Trophoblast cell (in vitro differentiated cells and primary cell): ENCODE data around the gene ZDHHC24.

Experiments
- DNase-seq, 2 donors: peaks; one replicate each; pipeline ENCODE4 v3.0.0-alpha.2; 2016
- H2AFZ ChIP-seq: 2 replicates; pipeline ENCODE4 v1.6.1; 2013; ENCODE audit warnings: low read length, moderate library complexity, mild to moderate bottlenecking; ENCODE audit not compliant: insufficient read depth, poor library complexity
- H2AK5ac ChIP-seq: 2 replicates; pipeline ENCODE4 v1.6.1; 2013; ENCODE audit warnings: mild to moderate bottlenecking, low read length
- H2BK120ac ChIP-seq: 2 replicates; pipeline ENCODE4 v1.6.1; 2013; ENCODE audit warnings: low read length, mild to moderate bottlenecking, moderate library complexity; ENCODE audit not compliant: insufficient read depth, poor library complexity
- H2BK12ac ChIP-seq: 2 replicates; pipeline ENCODE4 v1.6.1; 2013; ENCODE audit warnings: mild to moderate bottlenecking, low read length, moderate library complexity
- H2BK5ac ChIP-seq: 2 replicates; pipeline ENCODE4 v1.6.1; 2013; ENCODE audit warnings: low read length, low read depth, moderate library complexity, mild to moderate bottlenecking; ENCODE audit not compliant: poor library complexity
- H3K14ac ChIP-seq: 2 replicates; pipeline ENCODE4 v1.6.1; 2013; ENCODE audit warnings: mild to moderate bottlenecking, low read length
- H3K18ac ChIP-seq: 2 replicates; pipeline ENCODE4 v1.6.1; 2013; ENCODE audit warnings: mild to moderate bottlenecking, low read length
- H3K23ac ChIP-seq: 2 replicates; pipeline ENCODE4 v1.6.1; 2013; ENCODE audit warnings: low read length
- H3K27ac ChIP-seq: 2 replicates; pipeline ENCODE4 v1.5.1; 2013; ENCODE audit warnings: low read depth, mild to moderate bottlenecking, inconsistent platforms, low read length, moderate library complexity
- H3K27me3 ChIP-seq: 2 replicates; pipeline ENCODE4 v1.6.1; 2013; ENCODE audit warnings: inconsistent platforms, mild to moderate bottlenecking, low read length, moderate library complexity; ENCODE audit not compliant: insufficient read depth
- H3K36me3 ChIP-seq, 2 experiments: 1 replicate in 1 of 2; 2 replicates in 1 of 2; pipeline ENCODE4 v1.6.1; 2013; ENCODE audit warnings: low read length in 2 of 2, mild to moderate bottlenecking in 2 of 2, moderate library complexity in 1 of 2; ENCODE audit not compliant: insufficient read depth in 2 of 2, control insufficient read depth in 1 of 2
- H3K4ac ChIP-seq: 2 replicates; pipeline ENCODE4 v1.6.1; 2013; ENCODE audit warnings: low read depth, mild to moderate bottlenecking, low read length, moderate library complexity
- H3K4me1 ChIP-seq, 2 experiments: 1 replicate in 1 of 2; 2 replicates in 1 of 2; pipeline ENCODE4 v1.6.1; 2013; ENCODE audit warnings: low read length in 2 of 2, mild to moderate bottlenecking in 2 of 2, moderate library complexity in 1 of 2; ENCODE audit not compliant: insufficient read depth in 2 of 2, control insufficient read depth in 1 of 2
- H3K4me2 ChIP-seq: 2 replicates; pipeline ENCODE4 v1.6.1; 2013; ENCODE audit warnings: inconsistent platforms, mild to moderate bottlenecking, low read length, moderate library complexity
- H3K4me3 ChIP-seq: 2 replicates; pipeline ENCODE4 v1.5.1; 2013; ENCODE audit warnings: mild to moderate bottlenecking, low read depth, low read length, inconsistent platforms
- H3K79me1 ChIP-seq: one replicate; pipeline ENCODE4 v1.6.1; 2013; ENCODE audit warnings: low read length
- H3K79me2 ChIP-seq: 2 replicates; pipeline ENCODE4 v1.6.1; 2013; ENCODE audit warnings: low read length, mild to moderate bottlenecking; ENCODE audit not compliant: control insufficient read depth, insufficient read depth, poor library complexity
- H3K9ac ChIP-seq: 2 replicates; pipeline ENCODE4 v1.6.1; 2013; ENCODE audit warnings: mild to moderate bottlenecking, low read length
- H3K9me3 ChIP-seq: 2 replicates; pipeline ENCODE4 v1.6.1; 2013; ENCODE audit warnings: low read depth, mild to moderate bottlenecking, control low read depth, inconsistent platforms, low read length; ENCODE audit not compliant: insufficient read depth
- H4K12ac ChIP-seq: 2 replicates; pipeline ENCODE4 v1.6.1; 2013; ENCODE audit warnings: low read depth, mild to moderate bottlenecking, low read length, moderate library complexity
- H4K8ac ChIP-seq: 2 replicates; pipeline ENCODE4 v1.6.1; 2013; ENCODE audit warnings: low read depth, mild to moderate bottlenecking, low read length, moderate library complexity
- H4K91ac ChIP-seq: one replicate; pipeline ENCODE4 v1.6.1; 2013; ENCODE audit warnings: low read depth, mild to moderate bottlenecking, low read length, moderate library complexity
- WGBS: extraction: QIAGEN DNeasy Blood & Tissue Kit; methylation state at CpG from one replicate; pipeline ENCODE4 v1.1.7; 2013; ENCODE audit warnings: missing lambda C conversion rate; ENCODE audit not compliant: insufficient read length, insufficient coverage; ENCODE audit errors: extremely low coverage; 5-methylcytosine and 5-hydroxymethylcytosine counted together

Gene ZDHHC24

GRCh38 chr11:66509131-66509561, 36.7 kb downstream of the ZDHHC24 start:
- peaks cover 3 to 4% of the 10 kb centered on the region in 2 experiments for H3K4me1 ChIP-seq
- H2BK120ac ChIP-seq = no peak overlapping the region
- H3K27ac ChIP-seq = no peak overlapping the region
- peaks cover 13 to 29% of the 10 kb centered on the region in 2 experiments for H3K36me3 ChIP-seq
- H3K4me2 ChIP-seq = no peak overlapping the region
- H4K91ac ChIP-seq = no peak overlapping the region
- no peak overlapping the region for H2AK5ac ChIP-seq
- no peaks in the 10 kb centered on the region for H3K27me3 ChIP-seq
- no peak overlapping the region for H3K14ac ChIP-seq
- no peak overlapping the region for H3K18ac ChIP-seq
- H3K9ac ChIP-seq = no peak overlapping the region
- peaks cover 3% of the 10 kb centered on the region for H3K79me2 ChIP-seq
- no peak overlapping the region for H2AFZ ChIP-seq
- H2BK12ac ChIP-seq = no peak overlapping the region
- no peak overlapping the region for H3K4ac ChIP-seq
- no peak overlapping the region for H3K4me3 ChIP-seq
- no CpG with 5 or more reads among the region's 7 CpGs for WGBS
- no peak overlapping the region for H2BK5ac ChIP-seq
- H3K9me3 ChIP-seq = peaks cover 5% of the 10 kb centered on the region
- H3K79me1 ChIP-seq = peaks cover 2% of the 10 kb centered on the region
- H4K12ac ChIP-seq = peak overlapping the region; percentile 35
- DNase-seq = no peak
- H4K8ac ChIP-seq = no peak overlapping the region
- H3K23ac ChIP-seq = no peak overlapping the region

GRCh38 chr11:66505276-66505816, 40.5 kb downstream of the ZDHHC24 start:
- Histone ChIP-seq H2AK5ac (no peak overlapping the region), H2AFZ (no peak overlapping the region), H3K4me2 (no peak overlapping the region), H3K23ac (no peak overlapping the region), H4K8ac (no peak overlapping the region), H3K4ac (no peak overlapping the region), H3K79me2 (no peaks in the 10 kb centered on the region), H4K91ac (no peak overlapping the region), H3K4me1 (peaks cover 0 to 3% of the 10 kb centered on the region in 2 experiments), H2BK5ac (no peak overlapping the region), H3K4me3 (no peak overlapping the region), H3K14ac (no peak overlapping the region), H2BK120ac (no peak overlapping the region), H3K18ac (no peak overlapping the region), H3K36me3 (peaks cover 13 to 23% of the 10 kb centered on the region in 2 experiments), H3K9me3 (peaks cover 5% of the 10 kb centered on the region), H3K79me1 (peaks cover 2% of the 10 kb centered on the region), H3K27ac (no peak overlapping the region), H4K12ac (no peak overlapping the region), H2BK12ac (no peak overlapping the region), H3K27me3 (no peaks in the 10 kb centered on the region), H3K9ac (no peak overlapping the region)
- no CpG with 5 or more reads among the region's 1 CpG for WGBS
- DNase-seq = peak in 1 of 2 donors; percentile 25

GRCh38 chr11:66498506-66498905, 47.3 kb downstream of the ZDHHC24 start:
- H4K91ac ChIP-seq = no peak overlapping the region
- no peak overlapping the region for H3K4me3 ChIP-seq
- no peak overlapping the region for H2AFZ ChIP-seq
- H4K8ac ChIP-seq = no peak overlapping the region
- H3K4me2 ChIP-seq = no peak overlapping the region
- no peak overlapping the region for H4K12ac ChIP-seq
- no peak for DNase-seq
- no peak overlapping the region for H2BK12ac ChIP-seq
- H2AK5ac ChIP-seq = no peak overlapping the region
- no peak overlapping the region for H3K23ac ChIP-seq
- no peaks in the 10 kb centered on the region for H3K9me3 ChIP-seq
- H3K36me3 ChIP-seq = peaks cover 30 to 37% of the 10 kb centered on the region in 2 experiments
- no peak overlapping the region for H3K9ac ChIP-seq
- no peaks in the 10 kb centered on the region for H3K79me2 ChIP-seq
- no peak overlapping the region for H3K18ac ChIP-seq
- no peaks in the 10 kb centered on the region for H3K79me1 ChIP-seq
- no peaks in the 10 kb centered on the region for H3K27me3 ChIP-seq
- H3K4me1 ChIP-seq = no peaks in the 10 kb centered on the region
- no peak overlapping the region for H3K14ac ChIP-seq
- H2BK5ac ChIP-seq = no peak overlapping the region
- no peak overlapping the region for H2BK120ac ChIP-seq
- H3K27ac ChIP-seq = no peak overlapping the region
- WGBS = no CpG with 5 or more reads among the region's 5 CpGs
- H3K4ac ChIP-seq = no peak overlapping the region

GRCh38 chr11:66497206-66497605, 48.6 kb downstream of the ZDHHC24 start:
- Histone ChIP-seq H3K18ac (no peak overlapping the region), H3K79me2 (no peaks in the 10 kb centered on the region), H3K4me1 (no peaks in the 10 kb centered on the region), H4K8ac (no peak overlapping the region), H3K27ac (no peak overlapping the region), H3K14ac (no peak overlapping the region), H3K4me3 (no peak overlapping the region), H2BK12ac (no peak overlapping the region), H2AFZ (no peak overlapping the region), H3K79me1 (no peaks in the 10 kb centered on the region), H2BK120ac (no peak overlapping the region), H2BK5ac (no peak overlapping the region), H4K91ac (no peak overlapping the region), H4K12ac (no peak overlapping the region), H3K27me3 (no peaks in the 10 kb centered on the region), H3K9ac (no peak overlapping the region), H2AK5ac (no peak overlapping the region), H3K4ac (no peak overlapping the region), H3K23ac (no peak overlapping the region), H3K9me3 (no peaks in the 10 kb centered on the region), H3K36me3 (peaks cover 42 to 50% of the 10 kb centered on the region in 2 experiments), H3K4me2 (no peak overlapping the region)
- DNase-seq = no peak
- no CpG with 5 or more reads among the region's 16 CpGs for WGBS
